Gastroesophageal sphincter (tissue), 4 donors: ENCODE data around the gene CDC42BPB. TPM values are rescaled to one million over a fixed set of nuclear protein-coding genes. Genes with fewer than 3 reads are reported as not detected.

ENCODE experiments used
- ATAC-seq: fragments of 150-250 bp; one replicate; pipeline ENCODE4 v1.9.1; 2016; ENCODE audit warnings: mild to moderate bottlenecking, moderate library complexity
- H3K27ac ChIP-seq, 4 donors: fragments of 200-600 bp; sonication (generic) in 3 of 4; 1 replicate in 3 of 4; 2 replicates in 1 of 4; pipeline ENCODE4 v1.5.1; 2016 to 2019
- H3K27me3 ChIP-seq: fragments of 200-600 bp; sonication (generic); one replicate; pipeline ENCODE4 v1.5.1; 2019
- H3K36me3 ChIP-seq, 2 donors: fragments of 200-600 bp; sonication (generic); one replicate each; pipeline ENCODE4 v1.5.1; 2019; ENCODE audit warnings: control low read depth in 1 of 2
- H3K4me1 ChIP-seq, 3 donors: fragments of 200-600 bp; sonication (generic); 1 replicate in 2 of 3; 2 replicates in 1 of 3; pipeline ENCODE4 v1.5.1; 2016 to 2019; ENCODE audit warnings: control low read depth in 2 of 3
- H3K4me3 ChIP-seq, 2 donors: fragments of 200-600 bp; sonication (generic); one replicate each; pipeline ENCODE4 v1.5.1; 2019; ENCODE audit warnings: mild to moderate bottlenecking in 1 of 2, moderate library complexity in 1 of 2
- H3K9me3 ChIP-seq, 3 donors: fragments of 200-600 bp; sonication (generic); one replicate each; pipeline ENCODE4 v1.5.1; 2017 to 2019; ENCODE audit warnings: control low read depth in 2 of 3
- EP300 ChIP-seq: sonication (generic); formaldehyde crosslinking; IDR thresholded peaks from one replicate; pipeline ENCODE4 v1.6.1; 2017; ENCODE audit warnings: antibody characterized with exemption, mild to moderate bottlenecking
- POLR2A ChIP-seq, 2 donors: fragments of 450-650 bp; IDR thresholded peaks; one replicate each; pipeline ENCODE4 v1.6.1; 2017; ENCODE audit warnings: antibody characterized with exemption in 2 of 2, mild to moderate bottlenecking in 2 of 2, moderate library complexity in 1 of 2
- POLR2AphosphoS5 ChIP-seq: sonication (generic); formaldehyde crosslinking; IDR thresholded peaks from one replicate; pipeline ENCODE4 v1.6.1; 2017; ENCODE audit warnings: antibody characterized with exemption
- WGBS, 2 donors: methylation state at CpG; one replicate each; pipeline ENCODE4 v1.1.5; 2018; ENCODE audit warnings: low coverage in 1 of 2; 5-methylcytosine and 5-hydroxymethylcytosine counted together
- total RNA-seq, 4 donors: library from RNA; depleted of rRNA; stranded (reverse); fragments of >200 nt; gene quantifications; one replicate each; pipeline ENCODE4 v1.1.0, GENCODE V29; 2016
- TF ChIP-seq, protein P1 (sequence below), 4 experiments: fragments of 200-600 bp in 2 of 4; fragments of 450-650 bp in 2 of 4; sonication (generic) in 1 of 4; IDR thresholded peaks; one replicate each; pipeline ENCODE4 v1.5.1; 2017 to 2019; ENCODE audit warnings: antibody characterized with exemption in 4 of 4, mild to moderate bottlenecking in 2 of 4, moderate library complexity in 2 of 4

CDC42BPB gene
- total RNA-seq, 4 donors from 2014 or later, result 86.7 to 151 (median 97.3) TPM

DNA sequence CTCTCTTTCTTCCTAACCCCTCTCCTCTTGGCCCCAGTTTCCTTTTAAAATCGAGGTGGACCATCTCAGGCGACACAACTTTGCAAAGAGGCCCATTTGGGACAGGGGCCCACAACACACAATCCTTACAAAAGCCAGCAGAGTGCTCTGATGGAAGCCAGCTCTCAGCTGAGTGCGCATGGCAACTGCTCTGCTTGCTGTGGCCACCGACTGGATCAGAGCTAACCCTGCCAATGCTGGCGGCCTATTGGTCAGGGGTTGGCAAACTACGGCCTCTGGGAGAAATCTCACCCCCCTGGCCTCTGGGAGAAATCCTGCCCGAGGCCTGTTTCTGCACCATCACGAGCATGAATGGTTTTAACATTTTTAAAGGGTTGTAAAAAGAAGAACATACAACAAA, 79.9 kb downstream of the CDC42BPB start:
- TF ChIP-seq POLR2AphosphoS5, result no peak
- TF ChIP-seq EP300, result no peak
- no peak for TF ChIP-seq POLR2A (IDR thresholded peaks at IDR 0.05)
- TF ChIP-seq, protein P1, sequence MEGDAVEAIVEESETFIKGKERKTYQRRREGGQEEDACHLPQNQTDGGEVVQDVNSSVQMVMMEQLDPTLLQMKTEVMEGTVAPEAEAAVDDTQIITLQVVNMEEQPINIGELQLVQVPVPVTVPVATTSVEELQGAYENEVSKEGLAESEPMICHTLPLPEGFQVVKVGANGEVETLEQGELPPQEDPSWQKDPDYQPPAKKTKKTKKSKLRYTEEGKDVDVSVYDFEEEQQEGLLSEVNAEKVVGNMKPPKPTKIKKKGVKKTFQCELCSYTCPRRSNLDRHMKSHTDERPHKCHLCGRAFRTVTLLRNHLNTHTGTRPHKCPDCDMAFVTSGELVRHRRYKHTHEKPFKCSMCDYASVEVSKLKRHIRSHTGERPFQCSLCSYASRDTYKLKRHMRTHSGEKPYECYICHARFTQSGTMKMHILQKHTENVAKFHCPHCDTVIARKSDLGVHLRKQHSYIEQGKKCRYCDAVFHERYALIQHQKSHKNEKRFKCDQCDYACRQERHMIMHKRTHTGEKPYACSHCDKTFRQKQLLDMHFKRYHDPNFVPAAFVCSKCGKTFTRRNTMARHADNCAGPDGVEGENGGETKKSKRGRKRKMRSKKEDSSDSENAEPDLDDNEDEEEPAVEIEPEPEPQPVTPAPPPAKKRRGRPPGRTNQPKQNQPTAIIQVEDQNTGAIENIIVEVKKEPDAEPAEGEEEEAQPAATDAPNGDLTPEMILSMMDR (IDR thresholded peaks at IDR 0.05), result no peak
- WGBS, 2 donors, result 89 to 93% methylated on average over 6 to 7 of the region's 8 CpGs
- no peak overlapping the region for H3K27ac ChIP-seq
- peaks cover 0 to 100% of the 10 kb centered on the region in 2 donors for H3K36me3 ChIP-seq
- no peaks in the 10 kb centered on the region for H3K4me1 ChIP-seq
- ATAC-seq, result no peak
- H3K27me3 ChIP-seq, result no peaks in the 10 kb centered on the region
- no peak overlapping the region for H3K4me3 ChIP-seq
- H3K9me3 ChIP-seq, result no peaks in the 10 kb centered on the region

DNA sequence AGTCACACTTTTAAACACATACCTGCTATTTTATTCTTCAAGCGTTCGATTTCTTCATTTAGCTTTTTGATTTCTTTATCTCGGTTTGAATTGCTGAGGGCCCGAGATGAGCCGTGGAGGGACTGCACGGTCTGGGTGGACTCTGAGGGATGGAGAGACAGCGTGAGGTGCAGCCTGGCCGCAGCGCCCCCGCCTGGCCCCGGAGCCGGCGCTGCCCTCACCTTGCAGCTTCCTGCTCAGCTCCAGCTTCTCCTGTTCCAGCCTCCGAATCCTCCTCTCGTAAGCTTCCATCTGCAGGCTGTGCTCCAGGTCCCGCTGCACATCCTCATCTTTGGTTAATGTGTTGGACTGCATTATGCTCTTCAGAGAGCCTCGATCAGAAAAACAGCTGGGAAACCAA, 81.7 kb downstream of the CDC42BPB start:
- no peak for ATAC-seq
- 90 to 93% methylated on average over 3 to 17 of the region's 17 CpGs for WGBS, 2 donors
- Histone ChIP-seq H3K4me3 (no peak overlapping the region), H3K9me3 (no peaks in the 10 kb centered on the region), H3K27ac (no peak overlapping the region), H3K36me3 (peaks cover 0 to 100% of the 10 kb centered on the region in 2 donors), H3K4me1 (no peaks in the 10 kb centered on the region), H3K27me3 (no peaks in the 10 kb centered on the region)
- TF ChIP-seq, protein P1 (IDR thresholded peaks at IDR 0.05), result no peak
- TF ChIP-seq EP300 (no peak), POLR2A (IDR thresholded peaks at IDR 0.05) (no peak), POLR2AphosphoS5 (no peak)

DNA sequence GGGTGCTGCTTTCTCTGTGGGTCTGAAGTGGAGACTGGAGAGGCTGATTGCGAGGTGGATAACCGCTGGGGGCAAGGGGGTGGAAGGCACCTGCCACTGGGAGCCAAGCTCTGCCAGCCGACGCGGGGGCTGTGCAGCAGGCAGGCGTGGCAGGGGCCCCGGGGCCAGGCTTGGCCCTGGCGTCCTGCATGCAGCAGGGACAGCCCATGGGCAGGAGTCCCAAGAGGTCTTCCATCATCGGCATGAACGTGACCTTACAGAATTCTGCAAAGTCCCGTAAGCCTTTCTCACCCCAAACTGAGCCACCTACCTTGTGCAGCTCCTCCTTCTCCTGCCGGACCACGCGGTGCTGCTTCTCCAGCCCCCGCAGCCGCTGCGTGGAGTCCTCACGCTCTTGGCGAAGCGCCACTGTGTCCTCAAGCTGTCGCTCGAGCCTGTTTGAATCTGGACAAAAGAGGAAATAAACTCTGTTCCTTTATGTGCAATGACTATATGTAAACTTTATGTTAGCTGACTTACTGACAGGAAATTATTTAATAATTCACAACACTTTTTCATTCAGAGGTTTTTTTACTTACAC, 83.6 kb downstream of the CDC42BPB start:
- ATAC-seq, result no peak
- TF ChIP-seq POLR2A (IDR thresholded peaks at IDR 0.05), result no peak
- TF ChIP-seq EP300, result no peak
- TF ChIP-seq, protein P1 (IDR thresholded peaks at IDR 0.05), result no peak
- no peak for TF ChIP-seq POLR2AphosphoS5
- 67 to 75% methylated on average over 10 to 19 of the region's 22 CpGs for WGBS, 2 donors
- H3K9me3 ChIP-seq, result no peaks in the 10 kb centered on the region
- H3K27me3 ChIP-seq, result no peaks in the 10 kb centered on the region
- H3K4me1 ChIP-seq, result no peaks in the 10 kb centered on the region
- no peak overlapping the region for H3K27ac ChIP-seq
- no peak overlapping the region for H3K4me3 ChIP-seq
- peaks cover 0 to 100% of the 10 kb centered on the region in 2 donors for H3K36me3 ChIP-seq

DNA sequence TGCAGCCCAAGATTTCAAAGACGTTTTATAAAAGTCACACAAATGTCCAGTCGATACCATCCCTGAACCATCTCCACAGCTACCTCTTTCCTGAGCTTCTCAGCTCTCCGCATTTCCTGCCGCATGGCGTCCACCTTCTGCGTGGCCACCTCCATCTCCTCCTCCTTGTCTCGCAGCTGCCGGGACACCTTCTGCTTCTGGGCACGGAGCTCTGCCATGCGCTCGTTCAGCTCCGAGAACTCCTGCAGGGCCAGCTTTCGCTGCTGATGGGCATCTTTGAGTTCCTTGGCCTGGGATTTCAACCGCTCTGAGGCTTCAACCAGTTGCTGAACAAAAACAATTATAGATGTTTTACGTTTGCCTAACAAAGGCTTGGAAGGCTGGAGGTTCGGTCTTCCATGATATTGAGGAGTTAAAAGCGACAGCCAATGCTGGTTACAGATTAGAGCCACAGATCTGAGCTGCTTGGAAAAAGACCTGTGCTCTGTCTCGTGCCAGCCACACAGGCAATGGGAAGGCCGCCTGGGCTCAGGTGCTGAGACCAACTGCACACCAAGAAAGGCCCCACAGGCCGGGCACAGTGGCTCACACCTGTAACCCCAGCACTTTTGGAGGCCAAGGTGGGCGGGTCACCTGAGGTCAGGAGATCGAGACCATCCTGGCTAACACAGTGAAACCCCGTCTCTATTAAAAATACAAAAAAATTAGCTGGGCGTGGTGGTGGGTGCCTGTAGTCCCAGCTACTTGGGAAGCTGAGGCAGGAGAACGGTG, 85.3 kb downstream of the CDC42BPB start:
- Histone ChIP-seq H3K4me3 (no peak overlapping the region), H3K4me1 (no peaks in the 10 kb centered on the region), H3K36me3 (peaks cover 0 to 100% of the 10 kb centered on the region in 2 donors), H3K27ac (no peak overlapping the region), H3K9me3 (no peaks in the 10 kb centered on the region), H3K27me3 (no peaks in the 10 kb centered on the region)
- 89 to 92% methylated on average over 7 to 11 of the region's 25 CpGs for WGBS, 2 donors
- ATAC-seq, result no peak
- TF ChIP-seq, protein P1 (IDR thresholded peaks at IDR 0.05), result no peak

DNA sequence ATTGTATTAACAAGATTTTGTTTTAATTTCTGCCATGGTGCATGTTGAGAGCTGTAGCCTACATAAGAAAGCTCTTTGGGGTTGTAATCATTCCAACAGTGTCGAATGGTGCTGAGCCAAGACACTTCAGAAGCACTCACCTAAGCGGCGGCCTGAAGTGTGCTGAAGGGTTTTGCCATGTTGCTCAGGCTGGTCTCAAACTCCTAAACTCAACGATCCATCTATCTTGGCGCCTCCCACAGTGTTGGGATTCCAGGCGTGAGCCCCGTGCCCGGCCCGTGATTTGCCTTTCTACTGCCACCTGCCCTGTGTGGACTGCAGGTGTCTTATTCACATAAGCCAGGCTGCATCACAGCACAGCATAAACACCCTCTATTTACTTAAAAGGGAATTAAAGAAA, 86.0 kb downstream of the CDC42BPB start:
- Histone ChIP-seq H3K36me3 (peaks cover 0 to 100% of the 10 kb centered on the region in 2 donors), H3K27me3 (no peaks in the 10 kb centered on the region), H3K4me1 (no peaks in the 10 kb centered on the region), H3K27ac (no peak overlapping the region), H3K9me3 (no peaks in the 10 kb centered on the region), H3K4me3 (no peak overlapping the region)
- no peak for ATAC-seq
- 79 to 90% methylated on average over 6 to 8 of the region's 9 CpGs for WGBS, 2 donors
- TF ChIP-seq POLR2A (IDR thresholded peaks at IDR 0.05) (no peak), EP300 (no peak), POLR2AphosphoS5 (no peak)
- TF ChIP-seq, protein P1 (IDR thresholded peaks at IDR 0.05), result no peak
